IMR-90 (cell line): ENCODE measurements around the gene KLHL2. TPM values are rescaled to one million over a fixed set of nuclear protein-coding genes. Genes with fewer than 3 reads are reported as not detected.

Source experiments
- ATAC-seq: fragments of 200-7000 bp; cut with Tn5 transposase; 2 replicates; pipeline ENCODE4 v1.9.1; 2020; ENCODE audit warnings: low read depth, mild to moderate bottlenecking, moderate library complexity
- BruUV-seq: library from RNA; stranded (reverse); fragments of 400-500 nt; replicated peaks from 2 replicates; lab custom pipeline; 2021; lab: Mats Ljungman, UMichigan
- CTCF ChIA-PET: fragments of 300-600 bp; formaldehyde crosslinking; extraction: SDS; loops from one replicate; lab custom pipeline; 2021; ENCODE audit warnings: antibody characterized with exemption; lab: Yijun Ruan, JAX
- POLR2A ChIA-PET: fragments of 300-600 bp; sonication (Branson Sonifier 250); formaldehyde crosslinking; loops from one replicate; lab custom pipeline; 2022; ENCODE audit warnings: antibody characterized with exemption; ENCODE audit not compliant: unreplicated experiment; lab: Charles Lee
- DNase-seq: peaks from one replicate; pipeline ENCODE4 v3.0.0; 2013
- H2AFZ ChIP-seq: replicated peaks from 2 replicates; pipeline ENCODE3; 2013; ENCODE audit warnings: low read length, mild to moderate bottlenecking; ENCODE audit not compliant: poor library complexity
- H2AK5ac ChIP-seq: 2 replicates; pipeline ENCODE4 v1.6.1; 2013; ENCODE audit warnings: low read depth, low read length, inconsistent platforms
- H2AK9ac ChIP-seq: replicated peaks from 2 replicates; pipeline ENCODE3; 2013; ENCODE audit warnings: mild to moderate bottlenecking, low read depth, low read length, moderate library complexity; ENCODE audit not compliant: poor library complexity
- H2BK120ac ChIP-seq: 2 replicates; pipeline ENCODE4 v1.6.1; 2013; ENCODE audit warnings: low read depth, low read length, inconsistent platforms
- H2BK15ac ChIP-seq: 3 replicates; pipeline ENCODE4 v1.6.1; 2013; ENCODE audit warnings: low read depth, low read length, inconsistent platforms
- H2BK20ac ChIP-seq: 2 replicates; pipeline ENCODE4 v1.6.1; 2013; ENCODE audit warnings: low read depth, mild to moderate bottlenecking, inconsistent platforms, low read length, moderate library complexity
- H2BK5ac ChIP-seq: 2 replicates; pipeline ENCODE4 v1.6.1; 2013; ENCODE audit warnings: mild to moderate bottlenecking, low read depth, low read length, inconsistent platforms; ENCODE audit not compliant: poor library complexity, severe bottlenecking
- H3K14ac ChIP-seq: replicated peaks from 2 replicates; pipeline ENCODE4 v1.6.1; 2013; ENCODE audit warnings: low read depth, low read length, inconsistent platforms
- H3K18ac ChIP-seq: 2 replicates; pipeline ENCODE4 v1.6.1; 2013; ENCODE audit warnings: low read depth, low read length, control low read depth
- H3K23ac ChIP-seq: 2 replicates; pipeline ENCODE4 v1.6.1; 2013; ENCODE audit warnings: low read depth, low read length, inconsistent platforms
- H3K27ac ChIP-seq: 2 replicates; pipeline ENCODE4 v1.5.1; 2013; ENCODE audit warnings: mild to moderate bottlenecking, control low read depth, low read length; ENCODE audit not compliant: insufficient read depth
- H3K27me3 ChIP-seq: 2 replicates; pipeline ENCODE4 v1.6.1; 2013; ENCODE audit warnings: low read length; ENCODE audit not compliant: control insufficient read depth, insufficient read depth
- H3K36me3 ChIP-seq: 2 replicates; pipeline ENCODE4 v1.6.1; 2013; ENCODE audit warnings: low read length, mixed read lengths; ENCODE audit not compliant: control insufficient read depth, insufficient read depth
- H3K4ac ChIP-seq: 2 replicates; pipeline ENCODE4 v1.6.1; 2013; ENCODE audit warnings: low read depth, low read length, inconsistent platforms
- H3K4me1 ChIP-seq: 2 replicates; pipeline ENCODE4 v1.6.1; 2013; ENCODE audit warnings: low read length, mixed read lengths; ENCODE audit not compliant: control insufficient read depth, insufficient read depth
- H3K4me2 ChIP-seq: 2 replicates; pipeline ENCODE4 v1.6.1; 2013; ENCODE audit warnings: low read depth, mild to moderate bottlenecking, control low read depth, low read length, moderate library complexity
- H3K4me3 ChIP-seq: 2 replicates; pipeline ENCODE4 v1.5.1; 2013; ENCODE audit warnings: low read depth, mild to moderate bottlenecking, control low read depth, low read length, moderate library complexity; ENCODE audit not compliant: insufficient read depth
- H3K56ac ChIP-seq: 2 replicates; pipeline ENCODE4 v1.6.1; 2013; ENCODE audit warnings: low read length, inconsistent platforms; ENCODE audit not compliant: insufficient read depth; ENCODE audit errors: extremely low read depth
- H3K79me1 ChIP-seq, 2 experiments: 2 replicates each; pipeline ENCODE4 v1.6.1; 2013; ENCODE audit warnings: low read length in 2 of 2, inconsistent platforms in 1 of 2, low read depth in 1 of 2
- H3K9ac ChIP-seq: 2 replicates; pipeline ENCODE4 v1.6.1; 2013; ENCODE audit warnings: low read depth, low read length, control low read depth
- H3K9me1 ChIP-seq: 2 replicates; pipeline ENCODE4 v1.6.1; 2013; ENCODE audit warnings: low read length, inconsistent platforms; ENCODE audit not compliant: insufficient read depth
- H3K9me3 ChIP-seq: 2 replicates; pipeline ENCODE4 v1.6.1; 2013; ENCODE audit warnings: low read length; ENCODE audit not compliant: control insufficient read depth, insufficient read depth
- H4K20me1 ChIP-seq: 2 replicates; pipeline ENCODE4 v1.6.1; 2013; ENCODE audit warnings: low read length, inconsistent platforms; ENCODE audit not compliant: insufficient read depth
- H4K5ac ChIP-seq: 2 replicates; pipeline ENCODE4 v1.6.1; 2013; ENCODE audit warnings: mild to moderate bottlenecking, low read depth, low read length, control low read depth
- H4K8ac ChIP-seq, 2 experiments: 2 replicates each; pipeline ENCODE4 v1.6.1; 2013; ENCODE audit warnings: low read depth in 2 of 2, low read length in 2 of 2, control low read depth in 1 of 2, inconsistent platforms in 1 of 2
- H4K91ac ChIP-seq: 2 replicates; pipeline ENCODE4 v1.6.1; 2013; ENCODE audit warnings: low read depth, low read length, inconsistent platforms; ENCODE audit not compliant: insufficient read depth
- RAD21 ChIP-seq: IDR thresholded peaks from 2 replicates; pipeline ENCODE4 v1.6.1; 2012; ENCODE audit warnings: low read length, improper control_type of control experiment
- dilution Hi-C: fragments of 300-500 bp; cut with HindIII; formaldehyde crosslinking; loops from one replicate; pipeline ENCODE4 v1.14.3; 2018; ENCODE audit warnings: low sequenced_read_pairs; ENCODE audit not compliant: unreplicated experiment
- in situ Hi-C: fragments of 300-500 bp; cut with MboI; formaldehyde crosslinking; loops from 3 replicates; pipeline ENCODE4 v1.14.3; 2019; ENCODE audit warnings: low sequenced_read_pairs, inconsistent platforms, mixed read lengths
- intact Hi-C: fragments of 100-400 bp; cut with micrococcal nuclease; formaldehyde crosslinking; loops from 2 replicates; pipeline ENCODE4 v1.10.0; 2022
- polyA plus RNA-seq, 3 experiments: library from polyadenylated mRNA; depleted of rRNA; stranded (reverse); fragments of >200 nt; gene quantifications; 2 replicates each; pipeline ENCODE4 v1.2.3, GENCODE V29; 2012; ENCODE audit warnings: low replicate concordance in 1 of 3
- total RNA-seq: library from RNA; depleted of rRNA; stranded (reverse); fragments of >200 nt; gene quantifications from 2 replicates; pipeline ENCODE4 v1.2.3, GENCODE V29; 2012

The KLHL2 gene
- total and polyA plus RNA-seq, 2 of the 4 experiments (the other 2 are of a cell fraction): 11.0 to 12.4 TPM

GRCh38 chr4:165289423-165289785 is 82.0 kb downstream of the KLHL2 start:
- ATAC-seq (no peak), DNase-seq (no peak)
- no peak overlapping the region for H4K5ac ChIP-seq
- H3K14ac ChIP-seq: no peak overlapping the region
- no peaks in the 10 kb centered on the region for H3K36me3 ChIP-seq
- H3K4me1 ChIP-seq: peaks cover 4% of the 10 kb centered on the region
- dilution Hi-C loops (no loop called here), in situ Hi-C loops (no loop called here), intact Hi-C loops (no loop called here)
- H2BK120ac ChIP-seq: no peak overlapping the region
- H3K79me1 ChIP-seq: peaks cover 4% of the 10 kb centered on the region in 2 experiments; a peak in 2 of 4 replicates
- H2BK5ac ChIP-seq: no peak overlapping the region
- CTCF ChIA-PET: interaction anchor here (1.1 kb wide), 1 partner anchor 158 kb away, joined by 4 read pairs; no protein-coding TSS in a partner anchor
- no peaks in the 10 kb centered on the region for H3K27me3 ChIP-seq
- no peak overlapping the region for H2AFZ ChIP-seq
- H3K9me1 ChIP-seq: 0 out of 2 replicates have a peak, but pooled peaks cover 2% of the 10 kb centered on the region
- no peak overlapping the region for H3K4me2 ChIP-seq
- no peaks in the 10 kb centered on the region for H3K9me3 ChIP-seq
- no peak overlapping the region for H3K9ac ChIP-seq
- H4K20me1 ChIP-seq: no peaks in the 10 kb centered on the region; the same call in 1 of the 2 replicates
- no peak overlapping the region for H2AK5ac ChIP-seq
- no peak for TF ChIP-seq RAD21
- H3K4me3 ChIP-seq: no peak overlapping the region
- no peak overlapping the region for H3K56ac ChIP-seq
- H3K23ac ChIP-seq: no peak overlapping the region
- no peak overlapping the region for H2AK9ac ChIP-seq
- no peak overlapping the region for H2BK20ac ChIP-seq
- H3K4ac ChIP-seq: no peak overlapping the region
- no peak overlapping the region for H4K91ac ChIP-seq
- POLR2A ChIA-PET: no interaction called here
- no TSS peak for BruUV-seq
- no peak overlapping the region for H3K27ac ChIP-seq
- no peak overlapping the region for H4K8ac ChIP-seq
- no peak overlapping the region for H2BK15ac ChIP-seq
- no peak overlapping the region for H3K18ac ChIP-seq
